Muscle layer of colon (tissue), 2 donors: ENCODE data around the gene NETO1.

Experiments
- H3K27ac ChIP-seq: one replicate; pipeline ENCODE4 v1.7.0; 2013; ENCODE audit warnings: low read depth, mild to moderate bottlenecking, low read length, moderate library complexity
- H3K27me3 ChIP-seq, 2 donors: one replicate each; pipeline ENCODE4 v1.7.0; 2013; ENCODE audit warnings: low read length in 2 of 2, mild to moderate bottlenecking in 2 of 2; ENCODE audit not compliant: insufficient read depth in 2 of 2, control insufficient read depth in 1 of 2
- H3K36me3 ChIP-seq: one replicate; pipeline ENCODE4 v1.7.0; 2013; ENCODE audit warnings: mild to moderate bottlenecking, low read length; ENCODE audit not compliant: insufficient read depth
- H3K4me1 ChIP-seq: one replicate; pipeline ENCODE4 v1.7.0; 2013; ENCODE audit warnings: mild to moderate bottlenecking, low read length; ENCODE audit not compliant: insufficient read depth
- H3K4me3 ChIP-seq, 2 donors: one replicate each; pipeline ENCODE4 v1.7.0; 2013; ENCODE audit warnings: low read length in 2 of 2, low read depth in 1 of 2, mild to moderate bottlenecking in 1 of 2, moderate library complexity in 1 of 2
- H3K9ac ChIP-seq: one replicate; pipeline ENCODE4 v1.7.0; 2013; ENCODE audit warnings: low read length
- H3K9me3 ChIP-seq: one replicate; pipeline ENCODE4 v1.7.0; 2013; ENCODE audit warnings: mild to moderate bottlenecking, low read length
- donor health status: abdominal sarcoma.
- donor health status: Adenocarcinoma of cecum.

The NETO1 gene

GRCh38 chr18:72726201-72726600 lies 141.6 kb downstream of the NETO1 start:
- H3K27me3 ChIP-seq: no peaks in the 10 kb centered on the region
- no peak overlapping the region for H3K9ac ChIP-seq
- H3K36me3 ChIP-seq: no peaks in the 10 kb centered on the region
- no peak overlapping the region for H3K4me3 ChIP-seq
- no peaks in the 10 kb centered on the region for H3K4me1 ChIP-seq
- H3K27ac ChIP-seq: no peak overlapping the region
- no peaks in the 10 kb centered on the region for H3K9me3 ChIP-seq

DNA sequence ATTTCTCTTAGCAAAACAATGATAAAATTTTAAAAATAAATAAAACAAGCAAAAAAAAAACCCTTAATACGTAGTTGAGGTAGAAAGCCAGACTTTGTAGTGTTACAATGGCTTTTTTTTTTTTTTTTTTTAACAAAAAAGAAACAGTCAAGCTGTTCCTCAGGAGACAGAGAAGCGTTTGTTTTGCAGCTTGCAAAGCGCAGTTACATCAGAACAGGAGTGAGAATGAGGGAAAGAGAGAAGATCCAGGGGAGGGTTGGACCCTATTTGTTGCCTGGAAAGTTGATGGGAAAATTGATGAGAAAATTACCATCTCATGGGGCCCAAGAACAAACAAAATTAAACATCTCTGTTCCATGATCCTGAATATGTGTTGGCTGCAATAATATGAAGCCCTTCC lies 146.5 kb downstream of the NETO1 start:
- no peak overlapping the region for H3K4me3 ChIP-seq
- H3K27me3 ChIP-seq: no peaks in the 10 kb centered on the region
- no peak overlapping the region for H3K9ac ChIP-seq
- H3K9me3 ChIP-seq: no peaks in the 10 kb centered on the region
- H3K27ac ChIP-seq: no peak overlapping the region
- no peaks in the 10 kb centered on the region for H3K4me1 ChIP-seq
- no peaks in the 10 kb centered on the region for H3K36me3 ChIP-seq

GRCh38 chr18:72720116-72720515 lies 147.7 kb downstream of the NETO1 start:
- H3K27me3 ChIP-seq: no peaks in the 10 kb centered on the region
- no peaks in the 10 kb centered on the region for H3K4me1 ChIP-seq
- no peaks in the 10 kb centered on the region for H3K9me3 ChIP-seq
- H3K9ac ChIP-seq: no peak overlapping the region
- no peaks in the 10 kb centered on the region for H3K36me3 ChIP-seq
- no peak overlapping the region for H3K4me3 ChIP-seq
- H3K27ac ChIP-seq: no peak overlapping the region

- Histone ChIP-seq H3K9ac (no peak overlapping the region), H3K27me3 (no peaks in the 10 kb centered on the region), H3K27ac (no peak overlapping the region), H3K9me3 (no peaks in the 10 kb centered on the region), H3K4me3 (no peak overlapping the region), H3K36me3 (no peaks in the 10 kb centered on the region), H3K4me1 (no peaks in the 10 kb centered on the region)
Measured at GRCh38 chr18:72704202-72704601, 163.6 kb downstream of the NETO1 start.

DNA sequence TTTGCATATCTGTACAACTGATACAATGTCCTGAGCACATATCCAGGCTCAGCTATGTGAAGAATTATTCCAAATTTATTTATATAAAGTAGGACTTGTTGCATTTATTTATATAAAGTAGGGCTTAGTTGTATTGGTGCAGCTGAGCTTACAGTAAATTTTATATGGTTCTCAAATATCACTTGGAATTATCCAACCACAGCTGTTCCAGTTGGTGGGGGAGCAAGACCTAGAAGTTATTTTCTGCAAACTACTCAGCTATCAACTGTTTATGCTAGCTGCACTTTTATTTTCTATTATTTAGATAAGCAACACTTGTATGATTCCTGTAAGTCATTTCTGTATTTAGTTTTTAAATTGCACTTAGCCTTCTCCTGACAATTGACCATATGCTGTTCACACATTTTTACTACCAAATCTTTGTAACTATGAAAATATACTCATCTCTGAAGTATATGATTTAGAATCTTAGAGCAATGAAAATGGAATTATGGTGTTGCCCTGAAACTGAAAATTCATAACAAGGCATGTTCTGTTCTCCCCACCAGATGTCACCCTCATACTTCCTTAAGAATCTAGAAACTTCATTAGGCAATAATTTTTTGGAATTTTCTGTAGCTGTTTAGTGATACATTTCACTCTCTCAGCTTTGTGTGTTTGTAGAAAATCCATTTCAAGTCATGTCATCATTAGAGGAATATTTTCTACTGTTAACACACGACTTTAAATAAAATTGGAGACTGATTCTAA lies 166.7 kb downstream of the NETO1 start:
- H3K4me3 ChIP-seq: no peak overlapping the region
- H3K27ac ChIP-seq: no peak overlapping the region
- H3K9me3 ChIP-seq: no peaks in the 10 kb centered on the region
- H3K27me3 ChIP-seq: no peaks in the 10 kb centered on the region
- no peaks in the 10 kb centered on the region for H3K36me3 ChIP-seq
- no peaks in the 10 kb centered on the region for H3K4me1 ChIP-seq
- no peak overlapping the region for H3K9ac ChIP-seq

- H3K27ac ChIP-seq: no peak overlapping the region
- H3K27me3 ChIP-seq: no peaks in the 10 kb centered on the region
- H3K36me3 ChIP-seq: no peaks in the 10 kb centered on the region
- no peaks in the 10 kb centered on the region for H3K4me1 ChIP-seq
- no peaks in the 10 kb centered on the region for H3K9me3 ChIP-seq
- no peak overlapping the region for H3K9ac ChIP-seq
- no peak overlapping the region for H3K4me3 ChIP-seq
Measured at GRCh38 chr18:72697706-72698105, 170.1 kb downstream of the NETO1 start.

DNA sequence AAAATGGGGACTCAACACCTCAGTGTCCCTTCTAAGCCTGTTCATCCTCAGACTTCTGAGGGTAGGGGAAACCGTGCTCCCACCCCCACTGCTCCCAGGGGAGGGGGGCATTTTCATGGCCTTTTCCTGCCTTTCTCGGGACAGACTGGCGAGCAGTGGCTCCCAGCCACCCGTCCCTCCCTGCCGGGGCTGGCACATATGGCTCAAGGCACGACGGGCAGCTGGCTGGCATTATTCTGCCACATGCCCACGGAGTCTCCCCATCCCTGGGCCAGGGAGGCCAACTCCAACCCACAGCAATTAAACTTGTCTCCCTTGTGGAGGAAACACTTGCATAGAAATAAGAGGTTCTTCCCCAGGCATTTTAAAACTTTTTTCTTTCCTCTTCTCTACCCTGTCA lies 175.2 kb downstream of the NETO1 start:
- H3K9me3 ChIP-seq: no peaks in the 10 kb centered on the region
- no peaks in the 10 kb centered on the region for H3K4me1 ChIP-seq
- H3K4me3 ChIP-seq: no peak overlapping the region
- no peaks in the 10 kb centered on the region for H3K36me3 ChIP-seq
- H3K27ac ChIP-seq: no peak overlapping the region
- H3K27me3 ChIP-seq: no peaks in the 10 kb centered on the region
- H3K9ac ChIP-seq: no peak overlapping the region
